IPS-20b (cell line): ENCODE data around the gene PCSK1.

Experiments
- H3K27ac ChIP-seq: one replicate; pipeline ENCODE4 v1.5.1; 2013; ENCODE audit warnings: low read length
- H3K27me3 ChIP-seq: 2 replicates; pipeline ENCODE4 v1.6.1; 2013; ENCODE audit warnings: mild to moderate bottlenecking, low read length, inconsistent platforms; ENCODE audit not compliant: insufficient read depth
- H3K36me3 ChIP-seq: 2 replicates; pipeline ENCODE4 v1.6.1; 2013; ENCODE audit warnings: low read depth, mild to moderate bottlenecking, inconsistent platforms, low read length, moderate library complexity; ENCODE audit not compliant: insufficient read depth
- H3K4me1 ChIP-seq: 2 replicates; pipeline ENCODE4 v1.6.1; 2013; ENCODE audit warnings: mild to moderate bottlenecking, control low read depth, inconsistent platforms, low read length, moderate library complexity; ENCODE audit not compliant: insufficient read depth
- H3K4me3 ChIP-seq: 2 replicates; pipeline ENCODE4 v1.5.1; 2013; ENCODE audit warnings: mild to moderate bottlenecking, low read length, inconsistent platforms
- H3K9ac ChIP-seq: 2 replicates; pipeline ENCODE4 v1.6.1; 2013; ENCODE audit warnings: low read depth, mild to moderate bottlenecking, inconsistent platforms, low read length, moderate library complexity
- H3K9me3 ChIP-seq: 2 replicates; pipeline ENCODE4 v1.6.1; 2013; ENCODE audit warnings: mild to moderate bottlenecking, low read depth, low read length, inconsistent platforms; ENCODE audit not compliant: insufficient read depth

Gene PCSK1

GRCh38 chr5:96455789-96456188 lies 22.7 kb upstream of the PCSK1 start:
- Histone ChIP-seq H3K27me3 (no peaks in the 10 kb centered on the region), H3K4me3 (no peak overlapping the region), H3K27ac (no peak overlapping the region), H3K36me3 (no peaks in the 10 kb centered on the region), H3K9me3 (no peaks in the 10 kb centered on the region), H3K9ac (no peak overlapping the region), H3K4me1 (no peaks in the 10 kb centered on the region)

- H3K4me1 ChIP-seq = no peaks in the 10 kb centered on the region
- H3K36me3 ChIP-seq = no peaks in the 10 kb centered on the region
- no peak overlapping the region for H3K9ac ChIP-seq
- H3K27ac ChIP-seq = no peak overlapping the region
- no peaks in the 10 kb centered on the region for H3K27me3 ChIP-seq
- H3K9me3 ChIP-seq = no peaks in the 10 kb centered on the region
- no peak overlapping the region for H3K4me3 ChIP-seq
These were observed 20.3 kb upstream of the PCSK1 start for GRCh38 chr5:96453394-96453793.

GRCh38 chr5:96447949-96448348 lies 14.9 kb upstream of the PCSK1 start:
- Histone ChIP-seq H3K27me3 (no peaks in the 10 kb centered on the region), H3K4me1 (peaks cover 15% of the 10 kb centered on the region; the same call in 1 of the 2 replicates), H3K27ac (no peak overlapping the region), H3K9ac (no peak overlapping the region), H3K4me3 (no peak overlapping the region), H3K36me3 (no peaks in the 10 kb centered on the region), H3K9me3 (no peaks in the 10 kb centered on the region)

- Histone ChIP-seq H3K4me1 (peaks cover 9% of the 10 kb centered on the region; the same call in 1 of the 2 replicates), H3K27ac (no peak overlapping the region)
These were observed 7.1 kb upstream of the PCSK1 start for GRCh38 chr5:96440185-96440538.

GRCh38 chr5:96439477-96440184 lies 6.6 kb upstream of the PCSK1 start:
- Histone ChIP-seq H3K27ac (no peak overlapping the region), H3K9me3 (no peaks in the 10 kb centered on the region), H3K4me3 (no peak overlapping the region), H3K4me1 (peaks cover 14% of the 10 kb centered on the region; the same call in 1 of the 2 replicates), H3K9ac (no peak overlapping the region), H3K36me3 (no peaks in the 10 kb centered on the region), H3K27me3 (peaks cover 15% of the 10 kb centered on the region)

More at GRCh38 chr5:96440185-96440538, 7.1 kb upstream of the PCSK1 start:
- H3K4me3 ChIP-seq = no peak overlapping the region
- no peaks in the 10 kb centered on the region for H3K9me3 ChIP-seq
- no peak overlapping the region for H3K9ac ChIP-seq
- H3K27me3 ChIP-seq = peaks cover 10% of the 10 kb centered on the region
- no peaks in the 10 kb centered on the region for H3K36me3 ChIP-seq

- no peak overlapping the region for H3K27ac ChIP-seq
- peak overlapping the region; percentile 78; the same call in 1 of the 2 replicates for H3K4me3 ChIP-seq
- H3K36me3 ChIP-seq = no peaks in the 10 kb centered on the region
- no peak overlapping the region for H3K9ac ChIP-seq
- H3K9me3 ChIP-seq = no peaks in the 10 kb centered on the region
- H3K27me3 ChIP-seq = peaks cover 63% of the 10 kb centered on the region
- H3K4me1 ChIP-seq = peaks cover 20% of the 10 kb centered on the region; the same call in 1 of the 2 replicates
These were observed 1.2 kb upstream of the PCSK1 start for GRCh38 chr5:96434201-96434645.

- Histone ChIP-seq H3K27ac (no peak overlapping the region), H3K4me1 (peaks cover 17% of the 10 kb centered on the region; the same call in 1 of the 2 replicates), H3K9ac (peak overlapping the region; percentile 32; the same call in 1 of the 2 replicates), H3K9me3 (no peaks in the 10 kb centered on the region), H3K27me3 (peaks cover 63% of the 10 kb centered on the region), H3K4me3 (peak overlapping the region; percentile 78), H3K36me3 (no peaks in the 10 kb centered on the region)
These were observed 607 bp downstream of the PCSK1 start for GRCh38 chr5:96432216-96433065.

GRCh38 chr5:96431376-96432187 lies 1.5 kb downstream of the PCSK1 start:
- Histone ChIP-seq H3K36me3 (no peaks in the 10 kb centered on the region), H3K4me1 (peaks cover 17% of the 10 kb centered on the region; the same call in 1 of the 2 replicates), H3K9ac (peak overlapping the region; percentile 32; the same call in 1 of the 2 replicates), H3K4me3 (peak overlapping the region; percentile 78), H3K9me3 (no peaks in the 10 kb centered on the region), H3K27ac (no peak overlapping the region), H3K27me3 (peaks cover 63% of the 10 kb centered on the region)

GRCh38 chr5:96427824-96428223 lies 5.2 kb downstream of the PCSK1 start:
- Histone ChIP-seq H3K9me3 (no peaks in the 10 kb centered on the region), H3K4me1 (peaks cover 3% of the 10 kb centered on the region; the same call in 1 of the 2 replicates), H3K4me3 (no peak overlapping the region)

GRCh38 chr5:96426831-96427230 lies 6.2 kb downstream of the PCSK1 start:
- Histone ChIP-seq H3K9ac (no peak overlapping the region), H3K27ac (no peak overlapping the region), H3K9me3 (no peaks in the 10 kb centered on the region), H3K36me3 (no peaks in the 10 kb centered on the region), H3K4me1 (peaks cover 3% of the 10 kb centered on the region; the same call in 1 of the 2 replicates), H3K4me3 (no peak overlapping the region), H3K27me3 (peaks cover 21% of the 10 kb centered on the region)

More at GRCh38 chr5:96427824-96428223, 5.2 kb downstream of the PCSK1 start:
- Histone ChIP-seq H3K27me3 (peaks cover 31% of the 10 kb centered on the region), H3K36me3 (no peaks in the 10 kb centered on the region), H3K27ac (no peak overlapping the region), H3K9ac (no peak overlapping the region)

- H3K4me3 ChIP-seq = no peak overlapping the region
- H3K27me3 ChIP-seq = peaks cover 7% of the 10 kb centered on the region
- H3K9me3 ChIP-seq = no peaks in the 10 kb centered on the region
- H3K9ac ChIP-seq = no peak overlapping the region
- H3K4me1 ChIP-seq = no peaks in the 10 kb centered on the region
- H3K36me3 ChIP-seq = no peaks in the 10 kb centered on the region
- H3K27ac ChIP-seq = no peak overlapping the region
These were observed 7.6 kb downstream of the PCSK1 start for GRCh38 chr5:96425443-96425842.
